HL-60/S4 treated with retinoic acid at 250 ng/mL for 4 days and 3 days (cell line): ENCODE results near the gene CDV3.
"Not testable (repeated sequence)": the region's sequence is repeated elsewhere in the genome, so short reads cannot be mapped to it uniquely, and the experiment has no call there.

Source experiments
- in situ Hi-C: fragments of 300-500 bp; cut with MboI; formaldehyde crosslinking; loops from 2 replicates; pipeline ENCODE4 v1.7.0; 2022; ENCODE audit warnings: low sequenced_read_pairs

The CDV3 gene, protein sequence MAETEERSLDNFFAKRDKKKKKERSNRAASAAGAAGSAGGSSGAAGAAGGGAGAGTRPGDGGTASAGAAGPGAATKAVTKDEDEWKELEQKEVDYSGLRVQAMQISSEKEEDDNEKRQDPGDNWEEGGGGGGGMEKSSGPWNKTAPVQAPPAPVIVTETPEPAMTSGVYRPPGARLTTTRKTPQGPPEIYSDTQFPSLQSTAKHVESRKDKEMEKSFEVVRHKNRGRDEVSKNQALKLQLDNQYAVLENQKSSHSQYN

DNA sequence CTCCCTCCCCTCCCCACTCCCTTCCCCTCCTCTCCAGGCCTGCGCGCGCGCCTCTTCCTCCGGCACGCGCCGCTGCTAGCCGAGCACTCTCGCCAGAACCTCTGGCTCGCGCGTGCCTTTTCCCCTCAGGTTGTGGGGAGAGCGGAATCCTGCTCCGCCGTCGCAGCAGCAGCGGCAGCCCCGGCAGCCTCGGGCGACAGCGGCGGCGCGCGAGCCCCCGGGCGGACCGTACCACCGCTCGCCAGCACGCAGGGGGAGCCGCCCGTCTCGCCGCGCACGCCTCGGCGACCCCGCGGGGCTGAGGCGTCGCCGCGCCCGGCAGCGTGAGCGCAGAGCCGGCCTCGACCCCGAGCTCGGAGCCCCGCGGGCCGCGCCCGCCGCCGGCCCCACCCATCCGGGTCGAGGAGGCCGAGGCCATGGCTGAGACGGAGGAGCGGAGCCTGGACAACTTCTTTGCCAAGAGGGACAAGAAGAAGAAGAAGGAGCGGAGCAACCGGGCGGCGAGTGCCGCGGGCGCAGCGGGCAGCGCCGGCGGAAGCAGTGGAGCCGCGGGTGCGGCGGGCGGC is at the start of gene CDV3:
Gene CDV3, plus strand, starts transcription at position 58 of the 566 bp plus-strand sequence. Its CDS starts 359 bp downstream, at position 417.
- in situ Hi-C loops = no loop called here

DNA sequence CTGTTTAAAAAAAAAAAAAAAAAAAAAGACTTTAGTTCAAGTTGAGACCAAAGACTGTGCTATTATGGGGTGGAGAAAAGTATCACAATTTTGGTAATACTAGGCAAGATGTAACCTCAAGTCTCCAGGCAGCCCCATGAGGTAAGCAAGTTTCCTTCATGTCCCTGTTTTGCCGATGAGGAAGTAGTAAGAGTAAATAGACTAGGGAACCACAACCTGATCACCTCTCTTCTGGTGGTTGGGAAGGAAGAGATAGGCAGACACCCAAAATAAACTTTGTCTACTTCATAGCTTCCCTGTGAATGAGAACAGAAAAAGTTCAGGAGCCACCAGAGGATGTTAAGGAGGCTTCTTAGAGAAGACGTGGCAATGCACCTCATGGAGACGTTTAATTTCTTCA is 49.7 kb upstream of the CDV3 start:
- in situ Hi-C loops = not testable (repeated sequence)

DNA sequence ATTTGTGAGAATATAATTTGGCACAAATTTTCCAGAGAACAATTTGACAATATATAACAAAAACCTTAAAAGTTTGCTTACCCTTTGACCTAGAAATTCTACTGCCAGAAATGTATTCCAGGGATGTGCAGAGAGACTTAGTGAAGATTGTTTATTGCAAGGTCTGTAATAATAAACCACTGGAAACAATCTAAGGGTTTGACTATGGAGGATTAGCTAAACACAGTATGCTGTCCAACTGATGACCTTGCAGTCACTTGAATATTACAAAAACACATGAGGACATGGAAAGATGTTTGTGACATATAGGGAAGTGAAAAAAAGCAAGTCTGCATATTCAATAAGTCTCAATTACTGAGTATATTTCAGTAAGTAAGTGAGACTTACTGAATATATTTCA is 48.1 kb upstream of the CDV3 start:
- in situ Hi-C loops = no loop called here

DNA sequence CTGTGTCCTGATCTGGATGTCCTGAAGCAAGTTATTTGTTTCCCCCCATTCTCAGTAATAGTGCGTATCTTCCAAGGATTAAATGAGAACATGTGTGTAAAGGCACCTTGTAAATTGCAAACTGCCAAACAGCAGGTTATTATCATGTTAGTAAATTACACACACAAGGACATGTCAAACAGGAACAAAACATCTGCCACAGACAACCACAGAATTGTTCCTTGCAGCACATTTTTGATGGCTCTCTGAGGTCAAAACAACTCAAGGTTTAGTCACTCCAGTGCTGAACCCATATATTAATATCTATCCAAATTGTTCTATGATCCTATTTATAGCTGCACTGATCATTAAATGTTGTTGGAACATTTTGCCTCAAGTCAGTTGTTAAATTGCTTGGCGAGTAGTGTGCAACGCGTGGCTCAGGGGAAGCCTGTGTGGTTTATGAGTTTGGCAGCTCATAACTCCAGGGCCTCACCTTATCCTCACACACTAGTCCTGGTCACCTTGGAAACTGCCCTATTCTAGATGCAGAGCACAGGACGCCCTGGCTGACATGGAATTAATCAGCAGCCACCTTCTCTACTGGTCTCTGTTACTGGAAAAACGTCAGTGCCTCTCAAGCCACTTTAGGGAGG is 46.3 kb upstream of the CDV3 start:
- in situ Hi-C loops = no loop called here

DNA sequence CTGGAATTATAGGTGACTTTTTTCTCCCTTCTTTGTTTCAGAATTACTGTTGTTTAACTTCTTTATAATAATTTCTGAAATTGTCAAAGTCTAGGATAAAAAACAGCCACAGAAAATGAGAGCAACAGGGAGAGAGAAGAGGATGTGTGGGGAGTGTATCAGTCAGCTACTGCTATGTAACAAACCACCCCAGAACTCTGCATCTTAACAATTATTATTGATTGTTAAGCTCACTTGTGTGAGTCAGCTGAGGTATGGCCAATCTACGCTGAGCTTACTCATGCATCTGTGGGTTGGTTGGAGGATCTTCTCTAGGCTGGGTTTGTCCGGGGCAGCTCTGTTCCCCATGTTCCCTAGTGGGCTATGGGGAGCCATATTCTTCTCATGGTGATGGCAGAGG is 43.7 kb upstream of the CDV3 start:
- in situ Hi-C loops = no loop called here

DNA sequence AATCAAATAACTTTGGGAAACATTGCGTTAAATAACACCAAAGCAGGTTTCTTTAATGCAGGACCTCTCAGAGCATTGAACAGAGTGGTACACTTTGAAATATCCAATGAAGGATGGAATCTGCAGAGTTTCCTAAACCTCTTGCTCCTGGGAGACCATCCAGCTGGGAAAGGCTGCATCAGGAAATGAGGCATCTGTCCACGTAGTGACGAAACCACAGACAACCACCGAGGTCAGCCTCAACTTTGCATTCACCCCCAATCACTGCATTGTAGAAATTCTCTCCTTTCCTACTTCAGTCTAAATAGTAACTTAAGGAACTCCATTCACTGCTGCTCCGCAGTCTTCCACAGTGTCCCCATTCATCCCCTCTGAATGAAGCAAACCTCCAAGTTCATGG is 41.5 kb upstream of the CDV3 start:
- in situ Hi-C loops = no loop called here

DNA sequence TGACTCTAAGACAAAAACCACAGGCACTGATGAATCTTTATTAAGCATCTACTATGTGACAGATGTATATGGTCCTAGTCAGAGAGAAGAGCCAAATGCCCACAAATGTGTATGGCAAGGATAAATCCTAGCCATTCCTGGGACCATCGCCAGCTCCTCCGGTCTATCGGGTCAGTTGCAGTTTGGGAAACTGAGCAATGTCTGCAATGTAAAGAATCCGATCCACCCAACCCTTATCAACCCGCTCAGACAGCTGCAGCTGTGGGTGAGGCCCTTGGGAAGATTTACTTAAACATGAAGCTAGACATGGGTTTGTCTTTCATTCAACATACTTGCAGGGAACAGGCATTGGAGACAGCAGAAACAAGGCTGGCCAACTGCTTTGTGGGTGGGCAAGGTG is 40.5 kb upstream of the CDV3 start:
- in situ Hi-C loops = no loop called here

DNA sequence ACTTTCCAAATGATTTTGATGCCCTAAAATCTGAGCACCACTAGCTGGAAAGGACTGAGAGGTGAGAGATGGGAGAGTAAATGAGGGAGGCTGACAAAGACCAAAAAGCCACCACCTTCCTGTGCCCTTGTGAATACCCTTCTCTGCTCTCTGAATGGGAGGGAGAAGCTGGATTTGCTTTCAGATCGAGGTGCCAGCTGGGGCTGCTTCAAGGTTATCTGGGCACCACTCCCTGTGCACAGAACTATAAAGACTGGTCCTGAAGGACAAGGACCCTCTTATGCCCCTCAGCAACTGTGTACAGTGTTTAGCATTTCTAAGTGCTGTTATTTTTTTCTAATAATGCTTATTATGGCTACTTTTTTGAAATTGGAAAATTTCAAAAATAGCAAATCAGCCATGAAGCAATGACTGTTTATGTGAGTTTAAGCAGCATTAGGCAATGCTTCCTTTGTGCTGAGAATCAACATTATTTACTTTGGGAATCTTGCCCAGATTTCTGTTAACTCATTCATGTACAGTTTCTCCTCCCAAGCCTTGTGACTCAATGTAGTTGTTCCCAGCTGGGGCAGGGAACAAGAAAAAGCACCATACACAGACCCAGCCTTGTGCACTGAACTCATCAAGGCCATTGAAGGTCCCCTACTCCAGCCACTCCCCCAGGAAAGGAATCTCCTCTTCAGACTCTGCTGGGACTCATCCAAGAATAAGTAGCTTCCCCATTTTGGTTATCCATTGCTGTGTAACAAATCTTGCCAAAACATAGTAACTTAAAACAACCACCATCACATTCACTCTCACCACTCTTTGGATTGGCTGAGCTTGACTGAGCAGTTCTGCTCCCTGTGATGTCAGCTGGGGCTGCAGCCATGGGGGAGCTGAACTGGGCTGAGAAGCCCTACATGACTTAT is 37.3 kb upstream of the CDV3 start:
- in situ Hi-C loops = no loop called here

DNA sequence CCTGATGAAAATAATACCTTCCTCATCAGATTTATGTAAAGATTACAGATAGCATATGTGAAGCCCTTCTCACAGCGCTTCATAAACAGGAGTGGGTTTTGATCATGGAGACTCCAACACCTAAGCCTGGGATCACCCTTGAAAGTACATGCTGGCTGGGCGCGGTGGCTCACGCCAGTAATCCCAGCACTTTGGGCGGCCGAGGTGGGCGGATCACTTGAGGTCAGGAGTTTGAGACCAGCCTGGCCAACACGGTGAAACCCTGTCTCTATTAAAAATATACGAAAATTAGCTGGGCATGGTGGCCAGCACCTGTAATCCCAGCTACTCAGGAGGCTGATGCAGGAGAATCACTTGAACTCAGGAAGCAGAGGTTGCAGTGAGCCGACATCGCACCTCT is 36.4 kb upstream of the CDV3 start:
- in situ Hi-C loops = not testable (repeated sequence)

DNA sequence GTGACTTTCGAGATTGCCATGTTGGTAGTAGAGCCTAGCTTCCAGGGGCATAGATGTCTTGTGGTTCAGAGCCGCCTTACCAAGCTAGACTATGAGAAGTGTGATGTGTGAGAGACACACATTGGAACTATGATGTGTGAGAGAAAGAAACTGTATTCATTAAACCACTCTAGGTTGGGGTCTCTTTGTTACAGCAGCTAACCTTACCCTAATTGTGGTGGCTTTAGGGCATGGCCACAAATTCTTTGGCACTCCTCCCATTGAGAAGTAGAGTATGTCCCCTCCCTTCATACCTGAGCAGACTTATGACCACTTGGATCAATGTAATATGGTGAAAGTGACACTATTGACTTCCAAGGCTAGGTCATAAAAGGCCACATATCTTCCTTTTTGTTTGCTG is 35.3 kb upstream of the CDV3 start:
- in situ Hi-C loops = no loop called here

DNA sequence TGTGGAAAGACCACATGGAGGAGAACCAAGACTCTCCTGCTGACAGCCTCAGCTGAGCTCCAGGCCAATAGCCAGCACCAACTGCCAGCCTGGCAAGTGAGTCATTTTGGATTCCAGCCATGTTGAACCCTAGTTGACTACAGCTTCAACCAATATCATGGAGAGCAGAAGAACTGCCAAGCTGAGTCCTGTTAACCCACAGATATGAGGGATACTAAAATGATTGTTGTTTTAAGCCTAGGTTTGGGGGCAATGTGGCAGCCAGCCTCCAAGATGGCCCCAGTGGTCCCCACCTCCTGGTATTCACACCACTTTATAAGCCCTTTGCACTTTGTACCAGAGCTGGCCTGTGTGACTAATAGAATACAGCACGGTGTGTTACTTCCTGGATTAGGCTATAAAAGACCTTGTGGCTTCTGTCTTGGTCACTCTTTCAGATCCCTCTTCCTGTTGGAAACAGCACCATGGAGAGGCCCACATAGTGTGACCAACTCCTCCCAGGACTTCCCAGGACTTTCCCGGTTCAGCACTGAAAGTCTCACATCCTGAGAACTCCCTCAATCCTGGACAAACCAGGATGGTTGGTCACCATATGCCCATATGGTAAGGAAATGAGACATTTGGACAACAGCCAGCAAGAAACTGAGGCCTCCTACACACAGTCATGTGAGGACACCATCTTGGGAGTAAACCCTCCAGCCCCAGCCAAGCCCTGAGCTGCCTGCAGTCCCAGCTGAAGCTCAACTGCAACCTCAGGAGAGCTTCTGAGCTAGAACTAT is 32.4 kb upstream of the CDV3 start:
- in situ Hi-C loops = no loop called here

DNA sequence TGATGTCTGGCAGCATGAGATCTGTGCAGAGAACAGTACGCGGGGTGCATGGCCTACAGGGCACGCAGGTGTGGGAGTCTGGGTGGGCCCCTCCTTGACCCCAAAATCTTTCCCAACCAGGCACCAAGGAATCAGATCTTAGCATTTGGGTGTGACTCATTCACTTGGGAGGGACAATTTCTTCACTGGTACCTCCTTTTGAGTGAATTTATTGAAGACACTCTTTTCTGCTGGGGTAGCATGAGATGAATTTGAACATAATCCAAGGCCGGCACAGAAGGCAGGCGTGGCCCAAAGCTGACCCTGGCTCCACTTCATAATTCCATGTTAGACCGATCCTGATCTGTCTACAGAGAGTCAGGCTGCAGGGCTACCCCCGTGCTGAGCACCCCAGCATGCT is 30.6 kb upstream of the CDV3 start:
- in situ Hi-C loops = no loop called here

DNA sequence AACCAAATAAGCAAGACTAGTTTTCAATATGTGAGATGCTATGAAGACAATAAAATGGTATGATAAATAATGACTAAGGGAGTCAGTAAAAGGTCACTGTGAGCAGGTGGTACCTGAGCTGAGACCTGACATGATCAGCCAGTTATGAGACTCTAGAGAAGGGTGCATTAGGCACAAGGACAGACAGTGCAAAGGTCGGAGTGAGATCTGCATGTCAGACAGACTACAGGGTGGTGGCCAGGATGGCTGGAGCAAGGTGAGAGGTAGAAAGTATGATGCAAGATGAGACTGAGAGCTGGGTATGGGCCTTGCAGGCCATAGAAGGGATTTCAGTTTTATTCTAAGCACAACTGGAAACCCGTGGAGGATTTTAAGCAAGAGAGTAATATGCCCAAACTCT is 28.5 kb upstream of the CDV3 start:
- in situ Hi-C loops = not testable (repeated sequence)

DNA sequence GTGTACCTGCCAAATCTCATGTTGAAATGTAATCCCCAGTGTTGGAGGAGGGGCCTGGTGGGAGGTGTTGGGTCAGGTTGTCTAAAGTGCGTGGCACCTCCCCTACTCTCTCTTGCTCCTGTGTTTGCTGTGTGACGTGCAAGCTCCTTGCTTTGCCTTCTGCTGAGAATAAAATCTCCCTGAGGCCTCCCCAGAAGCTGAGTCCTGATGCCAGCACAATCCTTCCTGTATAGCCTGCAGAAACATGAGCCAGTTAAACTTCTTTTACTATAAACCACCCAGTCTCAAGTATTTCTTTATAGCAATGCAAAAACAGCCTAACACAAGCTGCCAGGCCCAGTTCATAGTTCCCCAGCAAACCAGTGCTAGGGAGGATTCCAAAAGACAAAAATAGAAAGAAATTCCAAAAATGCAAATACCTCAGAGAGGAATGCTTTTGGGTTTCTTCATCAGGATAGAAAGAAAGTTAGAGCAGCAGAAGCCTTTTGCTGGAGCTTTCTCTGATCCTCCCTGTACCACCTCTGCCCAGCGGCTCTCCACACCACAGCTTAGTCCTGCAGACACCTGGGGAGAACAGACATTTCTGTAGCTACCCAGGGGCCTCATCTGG is 25.9 kb upstream of the CDV3 start:
- in situ Hi-C loops = no loop called here

DNA sequence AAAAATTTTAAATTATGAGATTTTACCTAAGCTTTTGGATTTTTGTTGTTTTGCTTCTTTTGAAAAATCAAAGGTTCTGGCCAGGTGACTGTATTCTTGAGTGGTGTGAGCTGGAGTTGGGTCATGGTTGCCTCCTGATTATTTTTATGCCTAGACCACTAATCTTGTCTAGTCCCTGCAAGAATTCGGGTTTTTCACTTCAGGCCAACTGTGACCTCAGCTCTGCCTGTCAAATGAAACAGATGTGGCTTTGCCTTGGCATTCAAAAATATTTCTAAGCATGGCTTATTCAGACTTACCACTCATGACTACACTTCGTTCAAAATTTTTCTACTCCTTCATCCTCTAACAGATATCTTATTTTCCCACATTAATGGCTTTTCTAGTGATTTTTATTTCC is 25.4 kb upstream of the CDV3 start:
- in situ Hi-C loops = no loop called here

DNA sequence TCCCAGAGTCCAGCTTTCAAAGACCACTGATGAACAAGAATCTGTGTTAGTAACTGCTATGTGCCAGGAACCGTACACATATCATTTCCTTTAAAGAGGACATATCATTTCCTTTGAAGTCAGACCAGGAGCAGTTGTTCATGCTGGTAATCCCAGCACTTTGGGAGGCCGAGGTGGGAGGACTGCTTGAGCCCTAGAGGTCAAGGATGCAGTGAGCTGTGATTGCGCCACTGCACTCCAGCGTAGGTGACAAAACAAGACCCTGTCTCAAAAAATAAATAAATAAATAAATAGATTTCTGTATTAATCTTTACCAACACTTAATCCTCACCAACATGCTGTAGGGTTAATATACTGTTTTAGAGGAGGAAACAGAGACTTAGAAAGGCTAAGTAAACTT is 23.9 kb upstream of the CDV3 start:
- in situ Hi-C loops = no loop called here

DNA sequence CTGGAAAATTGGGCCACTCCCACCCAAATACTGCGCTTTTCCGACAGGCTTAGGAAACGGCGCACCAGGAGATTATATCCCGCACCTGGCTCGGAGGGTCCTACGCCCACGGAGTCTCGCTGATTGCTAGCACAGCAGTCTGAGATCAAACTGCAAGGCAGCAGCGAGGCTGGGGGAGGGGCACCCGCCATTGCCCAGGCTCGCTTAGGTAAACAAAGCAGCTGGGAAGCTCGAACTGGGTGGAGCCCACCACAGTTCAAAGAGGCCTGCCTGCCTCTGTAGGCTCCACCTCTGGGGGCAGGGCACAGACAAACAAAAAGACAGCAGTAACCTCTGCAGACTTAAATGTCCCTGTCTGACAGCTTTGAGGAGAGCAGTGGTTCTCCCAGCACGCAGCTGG is 21.9 kb upstream of the CDV3 start:
- in situ Hi-C loops = not testable (repeated sequence)

DNA sequence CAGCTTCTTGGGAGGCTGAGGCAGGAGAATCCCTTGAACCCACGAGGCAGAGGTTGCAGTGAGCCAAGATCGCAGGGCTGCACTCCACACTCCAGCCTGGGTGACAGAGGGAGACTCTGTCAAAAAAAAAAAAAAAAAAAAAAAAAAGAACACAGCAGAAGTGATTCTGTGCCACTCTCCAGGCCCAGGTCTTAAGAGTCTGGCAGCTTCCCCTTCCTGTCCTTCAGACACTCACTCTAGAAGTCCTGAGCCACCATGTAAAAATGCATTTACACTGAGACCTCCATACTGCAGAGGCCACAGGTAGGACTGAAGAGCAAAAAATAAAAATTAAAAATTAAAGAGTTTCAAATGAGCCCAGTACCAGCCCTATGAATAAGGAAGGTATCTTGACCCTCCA is 11.8 kb upstream of the CDV3 start:
- in situ Hi-C loops = no loop called here

DNA sequence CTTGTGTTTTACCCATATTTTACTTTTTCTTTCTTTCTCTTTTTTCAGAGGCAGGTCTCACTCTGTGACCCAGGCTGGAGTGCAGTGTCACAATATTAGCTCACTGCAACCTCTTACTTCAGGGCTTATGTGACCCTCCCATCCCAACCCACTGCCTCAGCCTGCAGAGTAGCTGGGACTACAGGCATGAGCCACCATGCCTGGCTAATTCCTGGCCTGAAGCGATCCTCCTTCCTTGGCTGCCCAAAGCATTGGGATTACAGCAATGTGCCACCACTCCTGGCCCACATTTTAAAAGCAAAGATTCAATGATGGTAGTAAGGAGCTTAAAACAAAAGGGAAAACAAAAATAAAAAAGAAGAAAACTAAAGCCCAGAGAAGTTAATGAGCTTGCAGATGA is 11.1 kb upstream of the CDV3 start:
- in situ Hi-C loops = no loop called here

DNA sequence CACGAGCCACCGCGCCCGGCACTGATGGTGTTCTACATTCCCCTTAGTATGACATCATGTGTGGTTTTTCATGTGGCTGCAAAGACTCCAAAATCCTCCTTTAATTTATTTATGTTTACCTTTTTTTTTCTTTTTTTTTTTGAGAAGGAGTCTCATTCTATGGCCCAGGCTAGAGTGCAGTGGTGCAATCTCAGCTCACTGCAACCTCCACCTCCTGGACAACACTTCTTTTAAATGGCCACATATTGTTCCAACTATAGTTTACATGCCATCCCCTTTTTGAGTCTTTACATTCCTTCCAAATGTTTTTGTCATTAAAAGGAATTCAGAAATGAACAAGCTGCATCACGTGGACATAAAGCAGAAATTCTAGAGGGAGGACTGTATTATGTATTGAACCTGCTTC is 10.3 kb upstream of the CDV3 start:
- in situ Hi-C loops = no loop called here
